Measurements from ENCODE around the gene ALX4.

Gene ALX4

DNA sequence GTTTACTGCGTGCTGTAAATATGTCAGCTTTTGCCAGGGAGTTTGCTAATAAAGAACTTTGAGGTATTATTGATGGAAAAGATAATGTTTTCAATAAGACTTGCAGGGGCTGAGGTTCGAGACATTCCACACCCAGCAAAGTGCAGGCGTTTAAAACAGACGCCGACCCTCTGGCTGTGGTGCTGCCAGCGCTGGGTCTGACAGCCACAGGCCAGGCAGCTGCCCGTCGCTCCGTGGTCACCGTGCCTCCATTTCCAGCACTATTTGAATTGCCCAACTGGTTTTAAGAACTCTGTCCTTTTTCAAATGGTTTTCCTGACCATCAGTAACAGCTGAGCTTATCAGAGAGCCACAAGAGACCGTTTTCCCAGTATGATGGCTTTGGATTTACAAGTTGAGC lies 28.1 kb upstream of the ALX4 start:
- Histone ChIP-seq H3K9me3 (ENCODE audit: control insufficient read depth, low read length) (no peaks in the 10 kb centered on the region), H3K4me1 (ENCODE audit: control insufficient read depth, insufficient read depth, low read length) (peaks cover 38% of the 10 kb centered on the region), H3K4me3 (ENCODE audit: insufficient read depth, low read depth, low read length) (no peak overlapping the region), H3K27me3 (ENCODE audit: control insufficient read depth, insufficient read depth, low read length, poor library complexity, severe bottlenecking) (peaks cover 55% of the 10 kb centered on the region), H3K36me3 (ENCODE audit: control insufficient read depth, insufficient read depth, low read length) (no peaks in the 10 kb centered on the region), H3K27ac (ENCODE audit: insufficient read depth, low read depth, low read length, poor library complexity, severe bottlenecking) (no peak overlapping the region)
- 43 to 46% methylated on average over 11 of the region's 11 CpGs for WGBS, 2 experiments

DNA sequence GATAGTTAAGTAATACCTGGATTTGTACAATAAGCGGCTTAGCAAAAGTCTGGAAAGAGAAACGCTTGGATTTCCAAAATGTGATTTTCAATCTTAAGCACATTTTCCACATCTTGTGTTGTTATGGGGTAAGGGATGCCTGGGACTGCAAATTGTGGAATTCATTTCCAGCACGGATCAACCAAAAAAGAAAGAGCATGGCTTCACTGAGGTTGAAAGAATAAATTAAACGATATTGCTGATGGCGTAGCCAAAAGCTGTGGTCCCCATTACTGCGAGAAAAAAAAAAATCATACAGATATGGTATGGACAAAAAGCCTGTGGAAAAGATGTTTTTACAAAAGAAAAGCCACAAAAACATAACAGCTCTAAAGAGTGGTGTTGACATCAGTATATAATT lies 26.0 kb upstream of the ALX4 start:
- H3K4me1 ChIP-seq (ENCODE audit: control insufficient read depth, insufficient read depth, low read length) = peaks cover 38% of the 10 kb centered on the region
- H3K36me3 ChIP-seq (ENCODE audit: control insufficient read depth, insufficient read depth, low read length) = no peaks in the 10 kb centered on the region
- WGBS, 2 experiments = 30 to 31% methylated on average over 4 to 6 of the region's 6 CpGs
- H3K9me3 ChIP-seq (ENCODE audit: control insufficient read depth, low read length) = no peaks in the 10 kb centered on the region
- no peak overlapping the region for H3K4me3 ChIP-seq (ENCODE audit: insufficient read depth, low read depth, low read length)
- peaks cover 55% of the 10 kb centered on the region for H3K27me3 ChIP-seq (ENCODE audit: control insufficient read depth, insufficient read depth, low read length, poor library complexity, severe bottlenecking)
- H3K27ac ChIP-seq (ENCODE audit: insufficient read depth, low read depth, low read length, poor library complexity, severe bottlenecking) = no peak overlapping the region

DNA sequence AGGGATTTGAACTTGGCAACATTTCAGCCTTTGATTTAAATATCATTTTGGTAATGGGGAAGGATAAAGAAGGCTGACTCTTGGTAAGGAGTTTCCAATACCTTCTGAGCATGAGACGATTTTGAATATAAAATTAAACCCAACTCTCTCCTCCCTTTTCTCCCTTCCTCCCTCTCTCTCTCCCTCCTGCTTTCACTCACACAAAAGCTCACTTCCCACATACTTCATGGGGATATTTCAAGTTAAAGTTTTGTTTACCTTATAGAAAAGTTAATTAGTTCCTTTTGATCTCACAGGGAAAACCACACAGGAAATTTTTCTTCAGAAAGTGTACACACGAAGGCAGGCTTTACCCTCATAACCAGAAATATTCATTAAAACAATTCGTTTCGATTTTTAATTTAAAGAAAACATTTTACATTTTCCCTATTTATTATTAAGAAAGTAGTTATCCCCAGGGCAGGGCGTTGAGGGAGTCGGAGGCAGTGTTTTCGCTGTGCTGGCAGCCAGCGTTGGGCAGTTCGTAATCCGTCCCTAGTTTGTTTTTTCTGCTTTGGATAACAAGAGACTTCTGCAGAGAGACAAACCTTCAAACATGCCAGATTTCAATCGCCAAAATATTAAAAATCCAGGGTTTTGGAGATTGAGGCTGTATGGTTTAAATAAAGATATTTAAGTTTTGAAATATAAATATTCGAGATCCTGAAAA lies 25.3 kb upstream of the ALX4 start:
- no peak overlapping the region for H3K27ac ChIP-seq (ENCODE audit: insufficient read depth, low read depth, low read length, poor library complexity, severe bottlenecking)
- peaks cover 52% of the 10 kb centered on the region for H3K27me3 ChIP-seq (ENCODE audit: control insufficient read depth, insufficient read depth, low read length, poor library complexity, severe bottlenecking)
- H3K36me3 ChIP-seq (ENCODE audit: control insufficient read depth, insufficient read depth, low read length) = no peaks in the 10 kb centered on the region
- no peak overlapping the region for H3K4me3 ChIP-seq (ENCODE audit: insufficient read depth, low read depth, low read length)
- 1 to 5% methylated on average over 9 to 12 of the region's 12 CpGs for WGBS, 2 experiments
- H3K9me3 ChIP-seq (ENCODE audit: control insufficient read depth, low read length) = no peaks in the 10 kb centered on the region
- H3K4me1 ChIP-seq (ENCODE audit: control insufficient read depth, insufficient read depth, low read length) = peaks cover 38% of the 10 kb centered on the region

DNA sequence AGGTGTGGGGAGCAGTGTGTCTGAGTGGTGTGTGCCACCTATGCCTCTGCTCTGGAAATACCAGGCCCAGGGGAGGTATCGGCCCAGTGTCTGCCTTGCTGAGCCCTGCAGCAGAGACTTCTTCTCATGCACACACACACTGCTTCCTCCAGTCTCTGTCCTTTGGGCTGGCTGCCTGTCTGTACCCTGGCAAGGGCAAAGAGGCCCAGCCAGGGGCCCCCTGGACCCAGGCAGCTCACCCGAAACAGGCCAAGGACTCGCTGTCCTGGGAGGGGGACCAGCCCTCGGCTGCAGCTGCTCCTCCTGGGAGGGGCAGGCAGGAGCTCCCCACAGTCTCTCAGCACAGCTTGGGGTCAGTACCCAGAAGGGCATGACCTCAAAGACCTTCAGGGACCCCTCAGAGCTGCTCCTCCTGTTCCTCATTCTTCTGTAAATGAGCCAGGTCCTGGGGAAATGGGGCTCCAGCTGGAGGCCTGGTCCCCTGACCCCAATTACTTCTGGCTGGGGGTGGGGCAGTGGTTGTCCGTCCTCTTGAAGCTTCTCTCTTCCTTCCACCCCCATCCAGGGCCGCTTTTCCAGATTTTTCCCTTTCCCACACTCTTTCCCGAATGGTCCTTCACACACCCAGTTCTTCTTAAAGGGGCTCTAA lies 24.5 kb upstream of the ALX4 start:
- Histone ChIP-seq H3K9me3 (ENCODE audit: control insufficient read depth, low read length) (no peaks in the 10 kb centered on the region), H3K4me3 (ENCODE audit: insufficient read depth, low read depth, low read length) (no peak overlapping the region), H3K36me3 (ENCODE audit: control insufficient read depth, insufficient read depth, low read length) (no peaks in the 10 kb centered on the region), H3K27me3 (ENCODE audit: control insufficient read depth, insufficient read depth, low read length, poor library complexity, severe bottlenecking) (peaks cover 52% of the 10 kb centered on the region), H3K27ac (ENCODE audit: insufficient read depth, low read depth, low read length, poor library complexity, severe bottlenecking) (no peak overlapping the region), H3K4me1 (ENCODE audit: control insufficient read depth, insufficient read depth, low read length) (peaks cover 38% of the 10 kb centered on the region)
- WGBS, 2 experiments = 6% methylated on average over 7 of the region's 7 CpGs

DNA sequence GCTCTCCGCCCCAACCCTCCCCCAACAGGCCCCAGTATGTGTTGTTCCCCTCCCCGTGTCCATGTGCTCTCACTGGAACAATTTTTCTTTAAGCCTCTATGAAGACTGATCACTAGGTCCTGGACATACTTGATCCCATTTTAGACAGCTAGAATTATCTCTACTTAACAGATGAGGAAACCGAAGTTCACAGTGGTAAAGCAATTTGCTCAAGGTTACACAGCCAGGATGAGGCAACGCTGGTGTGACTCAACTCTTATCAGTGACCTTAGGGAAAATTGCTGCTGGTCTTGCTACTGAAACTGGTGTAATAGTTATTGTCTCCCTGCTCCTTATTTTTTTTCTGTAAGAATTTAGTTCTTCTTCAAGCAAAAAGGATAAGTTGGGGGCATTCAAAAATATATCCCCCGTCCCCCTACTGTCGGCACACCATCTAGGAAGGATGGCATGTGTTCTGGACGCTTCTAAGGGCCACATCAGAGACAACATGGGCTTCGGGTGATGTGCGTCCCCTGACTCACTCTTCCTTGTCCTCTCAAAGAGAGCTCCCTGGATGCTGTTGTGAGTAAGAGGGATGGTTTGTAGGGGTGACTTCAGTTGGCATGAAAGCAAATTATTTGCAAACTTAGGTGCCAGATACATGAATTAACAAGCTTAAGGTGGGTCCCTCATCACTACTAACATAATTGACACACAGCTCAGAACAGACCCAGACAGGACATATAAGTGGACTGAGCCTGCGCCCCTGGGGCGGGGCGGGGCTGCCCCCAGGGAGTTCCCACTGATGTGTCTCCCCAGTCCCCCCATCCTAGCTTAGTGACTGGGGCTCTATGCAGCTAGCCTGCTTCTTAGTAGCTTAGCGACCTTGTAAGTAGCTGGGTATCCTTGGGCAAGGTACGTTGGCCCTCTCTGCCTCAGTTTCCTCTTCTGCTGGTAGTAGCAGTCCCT lies 23.6 kb upstream of the ALX4 start:
- H3K27me3 ChIP-seq (ENCODE audit: control insufficient read depth, insufficient read depth, low read length, poor library complexity, severe bottlenecking) = peaks cover 45% of the 10 kb centered on the region
- peaks cover 33% of the 10 kb centered on the region for H3K4me1 ChIP-seq (ENCODE audit: control insufficient read depth, insufficient read depth, low read length)
- no peaks in the 10 kb centered on the region for H3K36me3 ChIP-seq (ENCODE audit: control insufficient read depth, insufficient read depth, low read length)
- H3K27ac ChIP-seq (ENCODE audit: insufficient read depth, low read depth, low read length, poor library complexity, severe bottlenecking) = no peak overlapping the region
- no peaks in the 10 kb centered on the region for H3K9me3 ChIP-seq (ENCODE audit: control insufficient read depth, low read length)
- WGBS, 2 experiments = 80 to 82% methylated on average over 14 of the region's 14 CpGs
- H3K4me3 ChIP-seq (ENCODE audit: insufficient read depth, low read depth, low read length) = no peak overlapping the region

DNA sequence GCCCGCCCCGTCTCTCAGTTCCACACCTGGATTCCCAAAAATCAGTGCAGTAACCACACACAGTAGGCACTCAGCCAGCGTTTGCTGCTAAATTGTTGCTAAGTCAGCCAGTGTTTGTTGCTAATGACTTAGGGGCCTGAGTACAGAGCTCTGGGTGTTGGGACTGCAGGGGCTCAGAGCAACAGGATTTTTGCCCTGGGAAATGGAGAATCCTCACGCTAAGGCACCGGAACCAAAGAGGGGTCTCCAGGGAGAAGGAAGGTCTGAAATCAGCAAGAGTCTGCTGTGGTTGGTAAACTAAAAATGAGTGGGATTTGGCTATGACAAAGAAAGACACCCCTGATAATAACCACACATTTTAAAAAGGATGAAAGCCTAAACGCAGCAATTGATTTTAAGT lies 22.7 kb upstream of the ALX4 start:
- Histone ChIP-seq H3K27ac (ENCODE audit: insufficient read depth, low read depth, low read length, poor library complexity, severe bottlenecking) (no peak overlapping the region), H3K27me3 (ENCODE audit: control insufficient read depth, insufficient read depth, low read length, poor library complexity, severe bottlenecking) (peaks cover 42% of the 10 kb centered on the region)
- 59 to 68% methylated on average over 5 to 6 of the region's 6 CpGs for WGBS, 2 experiments

DNA sequence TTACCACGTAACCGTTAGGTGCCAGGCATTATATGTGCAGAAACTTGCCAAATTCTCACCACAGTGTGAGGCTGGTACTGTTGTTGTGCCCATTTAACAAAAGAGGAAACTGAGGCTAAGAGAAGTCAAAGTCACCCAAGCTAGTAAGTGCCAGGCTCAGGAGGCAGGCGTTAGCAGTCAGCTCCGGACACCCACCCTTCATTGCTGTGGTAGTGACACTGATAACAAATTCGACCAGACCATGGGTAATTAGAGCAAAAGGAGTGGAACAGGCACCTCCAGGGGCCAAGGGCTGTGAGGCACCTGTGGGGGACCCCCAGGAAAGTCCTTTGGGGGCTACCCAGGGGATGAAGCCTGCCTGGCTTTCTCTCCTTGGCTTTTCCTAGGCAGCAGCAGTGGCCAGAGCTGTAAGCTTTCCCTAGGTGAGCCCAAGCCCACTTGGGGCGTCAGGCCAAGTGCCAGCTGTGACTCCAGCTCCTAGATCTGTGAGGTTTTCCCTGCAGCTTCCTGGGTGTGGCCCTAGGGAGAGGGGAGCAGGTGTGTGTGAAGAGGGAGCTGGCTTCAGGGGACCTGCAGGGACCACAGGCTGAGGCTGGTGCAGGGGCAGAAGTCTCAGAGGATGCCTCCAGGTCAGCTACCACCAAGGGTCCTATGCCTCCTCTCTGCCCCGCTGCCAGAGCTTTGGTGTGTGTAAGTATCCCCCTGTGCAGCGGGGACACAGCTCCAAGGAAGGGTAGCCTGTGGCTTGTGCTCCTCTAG lies 19.7 kb upstream of the ALX4 start:
- no peaks in the 10 kb centered on the region for H3K9me3 ChIP-seq (ENCODE audit: control insufficient read depth, low read length)
- H3K36me3 ChIP-seq (ENCODE audit: control insufficient read depth, insufficient read depth, low read length) = no peaks in the 10 kb centered on the region
- H3K4me1 ChIP-seq (ENCODE audit: control insufficient read depth, insufficient read depth, low read length) = peaks cover 5% of the 10 kb centered on the region
- H3K27ac ChIP-seq (ENCODE audit: insufficient read depth, low read depth, low read length, poor library complexity, severe bottlenecking) = no peak overlapping the region
- no peak overlapping the region for H3K4me3 ChIP-seq (ENCODE audit: insufficient read depth, low read depth, low read length)
- H3K27me3 ChIP-seq (ENCODE audit: control insufficient read depth, insufficient read depth, low read length, poor library complexity, severe bottlenecking) = peaks cover 41% of the 10 kb centered on the region
- WGBS, 2 experiments = 80 to 81% methylated on average over 8 of the region's 8 CpGs

More for the DNA sequence above, 22.7 kb upstream of the ALX4 start:
- Histone ChIP-seq H3K4me1 (ENCODE audit: control insufficient read depth, insufficient read depth, low read length) (peaks cover 24% of the 10 kb centered on the region), H3K4me3 (ENCODE audit: insufficient read depth, low read depth, low read length) (no peak overlapping the region), H3K9me3 (ENCODE audit: control insufficient read depth, low read length) (no peaks in the 10 kb centered on the region), H3K36me3 (ENCODE audit: control insufficient read depth, insufficient read depth, low read length) (no peaks in the 10 kb centered on the region)

DNA sequence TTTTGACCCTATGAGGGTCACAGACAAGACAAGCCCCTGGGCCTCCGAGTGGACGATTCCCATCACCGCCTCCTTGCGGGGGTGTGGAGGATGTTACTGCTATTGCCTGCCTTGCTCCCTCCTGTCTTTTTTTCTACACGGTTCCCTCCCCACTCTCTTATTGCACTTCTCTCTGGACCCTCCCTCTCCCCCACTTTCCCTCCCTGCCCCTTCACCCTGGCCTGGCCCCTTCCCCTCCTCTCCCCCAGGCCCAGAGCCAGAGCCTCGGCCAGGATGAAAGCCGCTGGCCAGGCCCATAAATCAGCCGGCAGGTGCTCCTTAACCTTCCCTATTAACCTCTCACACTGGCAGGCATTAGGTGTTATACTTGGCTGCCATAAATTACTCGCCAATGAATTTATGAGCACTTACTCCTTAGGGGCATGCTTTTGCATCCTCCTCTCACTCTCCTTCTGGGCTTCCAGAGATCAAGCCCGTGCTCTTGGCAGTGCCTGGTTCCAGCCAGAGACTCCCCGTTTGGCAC lies 18.3 kb upstream of the ALX4 start:
- no peaks in the 10 kb centered on the region for H3K9me3 ChIP-seq (ENCODE audit: control insufficient read depth, low read length)
- peaks cover 51% of the 10 kb centered on the region for H3K27me3 ChIP-seq (ENCODE audit: control insufficient read depth, insufficient read depth, low read length, poor library complexity, severe bottlenecking)
- no peaks in the 10 kb centered on the region for H3K36me3 ChIP-seq (ENCODE audit: control insufficient read depth, insufficient read depth, low read length)
- H3K4me3 ChIP-seq (ENCODE audit: insufficient read depth, low read depth, low read length) = no peak overlapping the region
- no peak overlapping the region for H3K27ac ChIP-seq (ENCODE audit: insufficient read depth, low read depth, low read length, poor library complexity, severe bottlenecking)
- WGBS, 2 experiments = 60 to 68% methylated on average over 11 of the region's 11 CpGs
- H3K4me1 ChIP-seq (ENCODE audit: control insufficient read depth, insufficient read depth, low read length) = no peaks in the 10 kb centered on the region

DNA sequence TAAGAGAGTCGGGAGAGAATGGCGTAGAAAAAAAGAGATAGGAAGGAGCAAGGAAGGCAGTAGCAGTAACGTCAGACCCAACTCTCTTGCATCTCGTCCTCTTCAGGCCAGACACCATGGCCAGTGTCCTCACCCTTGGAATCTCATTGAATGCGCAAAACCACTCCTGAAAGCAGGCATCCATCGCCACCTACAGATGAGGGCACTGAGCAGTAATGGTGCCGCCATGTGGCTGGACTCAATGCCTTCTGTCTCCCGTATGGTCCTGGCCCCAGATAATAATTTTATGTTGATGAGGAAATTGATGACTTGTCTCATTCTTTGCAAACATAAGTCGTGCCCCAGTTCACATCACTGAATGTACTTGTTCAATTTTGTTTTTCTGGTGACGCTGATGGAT lies 17.8 kb upstream of the ALX4 start:
- no peaks in the 10 kb centered on the region for H3K36me3 ChIP-seq (ENCODE audit: control insufficient read depth, insufficient read depth, low read length)
- peaks cover 55% of the 10 kb centered on the region for H3K27me3 ChIP-seq (ENCODE audit: control insufficient read depth, insufficient read depth, low read length, poor library complexity, severe bottlenecking)
- no peak overlapping the region for H3K4me3 ChIP-seq (ENCODE audit: insufficient read depth, low read depth, low read length)
- no peak overlapping the region for H3K27ac ChIP-seq (ENCODE audit: insufficient read depth, low read depth, low read length, poor library complexity, severe bottlenecking)
- WGBS, 2 experiments = 71 to 74% methylated on average over 10 of the region's 10 CpGs
- H3K4me1 ChIP-seq (ENCODE audit: control insufficient read depth, insufficient read depth, low read length) = no peaks in the 10 kb centered on the region
- H3K9me3 ChIP-seq (ENCODE audit: control insufficient read depth, low read length) = no peaks in the 10 kb centered on the region
